ENCODE data around the gene PCBP3.

PCBP3 gene

GRCh38 chr21:45988366-45989347, 345.1 kb downstream of the PCBP3 start:
- DNase-seq = no peak

GRCh38 chr21:45989355-45990048, 346.0 kb downstream of the PCBP3 start:
- DNase-seq = no peak

GRCh38 chr21:45990049-45990711, 346.7 kb downstream of the PCBP3 start:
- no peak for DNase-seq

- DNase-seq = no peak
These were observed 347.4 kb downstream of the PCBP3 start for GRCh38 chr21:45990741-45991605.

GRCh38 chr21:45991606-45992300, 348.2 kb downstream of the PCBP3 start:
- no peak for DNase-seq
